Activated CD8-positive, alpha-beta memory T cell treated with anti-CD3 and anti-CD28 coated beads, Interleukin-2, amount 50 U/mL, for 24 hours (primary cell): ENCODE data around the gene DLK1.

ENCODE experiments used
- DNase-seq: peaks from one replicate; pipeline ENCODE4 v3.0.0-alpha.2; 2020; ENCODE audit errors: extremely low read depth

DLK1 gene

GRCh38 chr14:100761481-100761880, 34.8 kb downstream of the DLK1 start:
- no peak for DNase-seq

DNA sequence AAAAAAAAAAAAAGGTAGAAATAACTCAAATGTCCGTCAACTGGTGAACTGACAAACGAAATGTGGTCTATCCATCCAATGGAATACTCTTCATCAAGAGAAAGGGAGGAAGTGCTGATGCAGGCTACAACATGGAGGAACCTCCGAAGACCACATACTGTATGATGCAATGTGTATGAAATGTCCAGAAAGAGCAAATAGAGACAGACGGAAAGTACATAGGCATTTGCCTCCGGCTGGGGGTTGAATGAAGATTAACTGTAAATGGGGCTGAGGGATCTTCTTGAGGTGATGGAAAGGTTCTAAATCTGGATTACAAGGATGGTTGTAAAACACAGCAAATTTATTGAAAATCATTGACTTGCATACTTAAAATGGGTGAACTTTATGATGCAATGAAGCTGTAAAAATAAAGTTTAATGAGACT, 35.4 kb downstream of the DLK1 start:
- no peak for DNase-seq

DNA sequence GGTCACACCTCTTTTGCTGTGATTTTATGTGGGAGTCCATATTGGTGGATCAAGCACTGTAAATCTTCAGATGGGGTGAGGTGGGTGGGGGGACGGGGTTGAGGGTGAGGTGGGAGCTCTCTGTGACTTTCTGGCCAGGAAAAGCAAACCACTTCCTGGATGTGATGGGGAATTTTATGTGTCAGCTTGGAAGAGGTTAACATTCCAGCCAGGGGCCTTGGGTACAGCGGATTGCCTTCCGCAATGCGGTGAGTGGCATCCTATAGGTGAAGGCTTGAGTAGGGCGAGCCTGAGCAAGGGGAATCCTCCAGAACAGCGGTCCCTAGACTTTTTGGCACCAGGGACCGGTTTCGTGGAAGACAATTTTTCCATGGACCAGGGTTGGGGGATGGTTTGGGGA, 36.2 kb downstream of the DLK1 start:
- DNase-seq, result no peak

- DNase-seq, result no peak
These were observed 37.9 kb downstream of the DLK1 start for GRCh38 chr14:100764471-100765115.

DNA sequence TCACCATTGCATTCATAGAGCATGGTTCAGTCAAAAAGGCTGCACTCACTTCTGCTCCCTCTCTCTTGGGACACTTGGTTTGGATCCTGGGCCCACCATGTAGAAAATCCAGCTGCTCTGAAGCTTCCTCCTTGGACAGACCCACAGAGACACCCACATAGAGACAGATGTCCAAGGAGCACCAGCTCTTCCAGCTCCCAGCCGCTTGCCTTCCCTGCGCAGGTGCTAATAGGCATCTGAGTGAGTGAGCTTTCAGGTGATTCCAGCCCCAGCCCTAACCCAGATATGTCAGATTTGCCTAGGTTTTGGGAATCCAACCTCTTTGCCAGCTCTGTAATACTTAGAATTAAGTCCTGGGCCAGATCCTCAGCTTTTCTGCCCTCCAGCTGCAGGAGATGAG, 38.6 kb downstream of the DLK1 start:
- no peak for DNase-seq

- DNase-seq, result no peak
These were observed 39.3 kb downstream of the DLK1 start for GRCh38 chr14:100765991-100766390.

DNA sequence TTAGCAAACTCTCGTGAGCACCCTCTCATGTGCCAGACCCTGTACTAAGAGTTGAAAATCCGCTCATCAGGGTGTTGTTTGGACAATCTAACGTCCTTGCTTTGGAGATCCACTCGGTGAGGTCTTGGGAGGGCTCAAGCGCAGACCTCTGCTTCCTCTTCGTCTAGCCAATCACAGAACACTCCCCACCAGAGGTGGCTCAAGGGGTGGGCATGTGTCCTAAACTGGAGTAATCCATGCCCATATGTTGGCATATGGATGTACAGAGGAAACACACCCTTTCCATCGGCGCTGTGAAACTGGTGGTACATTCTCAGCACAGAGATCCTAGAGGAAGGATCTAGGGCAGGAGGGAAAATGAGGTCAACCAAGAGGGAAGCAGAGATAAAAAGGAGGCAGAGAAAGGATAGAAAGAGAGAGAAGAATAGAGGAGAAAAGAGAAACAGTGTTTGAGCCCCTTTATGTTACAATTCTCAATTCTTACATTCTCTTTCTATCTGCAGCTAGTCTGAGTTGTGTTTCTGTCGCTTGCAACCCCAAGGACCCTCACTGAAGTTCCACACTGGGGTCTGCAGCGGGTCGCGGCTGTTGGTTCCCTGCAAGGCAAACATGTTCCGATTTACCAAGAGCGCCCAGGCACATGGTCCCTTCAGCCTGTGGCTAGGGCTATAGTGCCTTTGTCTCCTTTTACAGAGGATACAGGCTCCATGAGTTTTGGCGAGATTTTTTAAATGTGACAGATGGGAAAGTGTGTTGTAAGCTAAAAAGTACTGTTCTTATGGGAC, 40.5 kb downstream of the DLK1 start:
- DNase-seq, result no peak

DNA sequence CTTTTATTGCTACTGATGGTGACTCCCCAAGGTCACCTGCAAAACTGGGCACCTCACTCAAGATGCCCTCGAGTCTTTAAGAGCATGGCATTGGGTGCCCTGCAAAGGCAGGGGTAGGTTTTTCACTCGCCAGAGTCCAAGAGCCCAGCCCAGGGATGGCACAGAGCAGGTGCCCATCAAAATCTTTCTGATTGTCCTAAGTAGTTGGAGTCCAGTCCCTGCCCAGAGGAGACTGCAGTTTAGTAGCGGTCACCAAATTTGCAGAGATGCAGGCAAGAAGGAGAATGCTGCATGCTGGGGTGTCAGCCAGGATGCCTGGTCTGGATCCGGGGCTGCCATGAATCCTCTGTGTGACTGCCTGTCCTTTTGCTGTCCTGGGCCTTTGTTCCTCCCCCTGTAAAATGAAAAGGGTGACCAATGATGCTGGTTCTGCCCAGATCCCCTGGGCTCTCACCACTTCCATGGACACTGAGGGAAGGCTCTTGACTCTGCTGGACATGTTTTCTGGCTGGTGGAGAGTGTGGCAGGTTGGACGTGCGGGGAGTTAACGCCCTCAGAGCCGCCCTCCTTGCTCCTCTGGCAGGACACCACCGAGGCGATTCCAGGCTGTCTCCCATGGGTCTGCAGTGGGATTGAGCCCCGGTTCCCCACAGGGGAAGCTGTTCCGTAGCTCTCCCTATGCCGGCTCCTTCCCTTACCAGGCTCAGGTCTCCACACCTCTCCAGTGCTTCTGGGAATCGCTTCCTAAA, 41.3 kb downstream of the DLK1 start:
- DNase-seq, result no peak

GRCh38 chr14:100769035-100769939, 42.6 kb downstream of the DLK1 start:
- no peak for DNase-seq

DNA sequence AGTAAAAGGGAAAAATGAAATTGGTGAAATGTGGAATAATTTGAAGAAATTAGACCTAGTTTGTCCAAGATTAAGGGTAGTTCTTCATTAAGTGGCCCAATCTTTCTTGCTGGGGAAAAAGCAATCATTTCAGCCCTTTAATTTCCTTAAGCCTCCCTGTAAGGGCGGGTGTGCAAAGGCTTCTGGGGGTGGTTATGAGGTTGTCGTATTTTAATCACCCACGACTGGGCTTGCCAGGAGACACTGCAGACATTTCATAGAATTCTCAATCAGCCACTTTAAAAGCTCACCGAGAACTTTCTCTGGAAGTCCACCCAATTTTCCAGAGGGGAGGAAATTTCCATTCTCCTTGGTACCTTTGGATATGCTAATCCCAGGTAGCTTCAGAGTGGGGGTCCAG, 43.4 kb downstream of the DLK1 start:
- DNase-seq, result no peak

DNA sequence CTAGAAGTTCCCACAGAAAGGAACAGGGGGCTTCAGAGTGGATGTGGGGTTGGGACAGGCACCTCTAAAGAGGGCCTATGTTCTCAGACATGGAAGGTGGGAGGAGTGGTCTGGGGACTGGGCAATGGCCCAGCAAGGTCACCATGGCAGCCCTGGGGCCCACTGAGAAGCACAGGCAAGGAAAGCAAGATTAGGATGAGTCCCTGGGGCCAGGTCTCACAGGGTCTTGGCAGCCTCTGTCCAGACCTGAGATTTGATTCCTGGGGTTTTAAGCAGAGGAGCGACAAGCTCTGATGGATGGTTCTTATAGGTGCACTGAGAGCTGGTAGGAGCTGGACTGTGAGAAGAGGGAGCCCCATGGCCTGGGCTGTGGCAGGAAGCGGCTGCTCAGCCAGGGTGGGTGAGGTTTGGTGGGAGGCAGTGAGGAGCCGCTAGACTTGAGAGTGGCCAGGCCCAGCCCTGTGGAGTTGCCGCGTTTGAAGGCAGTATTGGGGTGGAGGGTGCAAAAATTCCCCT, 44.0 kb downstream of the DLK1 start:
- DNase-seq, result no peak

- no peak for DNase-seq
These were observed 44.6 kb downstream of the DLK1 start for GRCh38 chr14:100771121-100771800.

DNA sequence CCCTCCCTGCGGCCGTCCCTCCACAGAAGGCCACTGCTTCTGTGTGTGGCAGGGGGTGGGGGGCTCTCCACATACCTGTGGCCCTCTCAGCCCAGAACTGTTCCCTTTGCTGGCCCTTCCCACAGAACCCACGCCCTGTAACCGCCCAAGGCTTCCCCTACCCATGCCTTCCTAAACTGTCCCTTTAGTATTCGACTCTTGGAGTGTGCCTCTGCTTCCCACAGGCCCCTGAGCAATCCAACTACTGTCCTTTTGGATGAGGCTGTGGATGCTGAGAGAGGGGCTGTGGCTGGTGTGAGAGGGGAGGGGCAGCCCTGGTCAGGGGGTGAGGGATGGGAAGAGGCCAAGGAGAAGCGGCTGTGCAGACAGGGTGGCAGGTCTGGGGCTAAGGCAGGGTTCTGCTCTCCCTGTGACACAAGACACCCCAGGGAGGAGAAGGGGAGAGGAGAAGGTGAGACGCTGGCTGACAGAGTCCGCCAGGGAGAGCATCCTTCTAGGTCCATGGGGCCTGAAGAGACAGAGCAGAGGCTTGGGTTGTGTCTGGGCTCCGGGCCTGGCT, 46.0 kb downstream of the DLK1 start:
- DNase-seq, result no peak

DNA sequence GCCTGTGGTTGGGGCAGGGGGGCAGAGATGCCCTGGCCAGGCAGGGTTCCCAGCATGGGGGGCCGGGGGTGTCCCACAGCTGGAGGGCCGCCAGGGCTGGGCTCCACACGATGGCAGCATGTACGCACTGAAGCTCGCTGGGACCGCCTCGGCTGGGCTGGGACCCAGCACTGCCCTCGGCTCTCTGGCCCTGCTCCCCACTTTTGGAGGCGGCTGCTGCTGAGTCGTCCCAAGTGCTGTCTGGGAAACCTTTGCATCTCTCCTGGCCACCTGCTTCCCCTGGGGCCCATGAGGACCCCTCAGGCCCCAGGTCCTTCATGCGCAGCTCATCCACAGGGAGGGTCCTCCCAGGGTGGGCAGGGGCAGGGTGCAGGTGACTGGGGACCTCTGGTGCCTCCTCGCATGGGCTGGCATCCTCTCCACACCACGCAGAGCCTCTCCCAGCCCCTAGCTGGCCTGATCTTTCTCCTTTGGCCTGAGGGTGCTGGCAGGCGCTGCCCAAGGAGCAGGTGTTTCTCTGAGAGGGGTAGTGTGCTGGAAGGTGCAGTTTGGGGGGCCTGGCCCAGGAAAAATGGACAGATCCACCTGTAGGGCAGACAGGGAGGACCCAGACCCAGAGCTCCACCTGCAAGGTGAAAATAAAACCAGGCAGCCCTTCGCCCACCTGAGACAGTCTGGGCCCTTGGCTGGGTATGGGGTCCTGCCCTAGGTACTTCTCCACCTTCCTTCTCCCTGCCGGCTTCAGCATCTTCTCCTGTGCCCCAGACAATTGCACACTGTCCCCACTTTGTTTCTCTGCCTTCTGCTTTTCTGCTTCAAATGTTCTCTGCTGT, 46.9 kb downstream of the DLK1 start:
- DNase-seq, result no peak

GRCh38 chr14:100774164-100774537, 47.5 kb downstream of the DLK1 start:
- DNase-seq, result no peak

- no peak for DNase-seq
These were observed 48.7 kb downstream of the DLK1 start for GRCh38 chr14:100775351-100775830.

DNA sequence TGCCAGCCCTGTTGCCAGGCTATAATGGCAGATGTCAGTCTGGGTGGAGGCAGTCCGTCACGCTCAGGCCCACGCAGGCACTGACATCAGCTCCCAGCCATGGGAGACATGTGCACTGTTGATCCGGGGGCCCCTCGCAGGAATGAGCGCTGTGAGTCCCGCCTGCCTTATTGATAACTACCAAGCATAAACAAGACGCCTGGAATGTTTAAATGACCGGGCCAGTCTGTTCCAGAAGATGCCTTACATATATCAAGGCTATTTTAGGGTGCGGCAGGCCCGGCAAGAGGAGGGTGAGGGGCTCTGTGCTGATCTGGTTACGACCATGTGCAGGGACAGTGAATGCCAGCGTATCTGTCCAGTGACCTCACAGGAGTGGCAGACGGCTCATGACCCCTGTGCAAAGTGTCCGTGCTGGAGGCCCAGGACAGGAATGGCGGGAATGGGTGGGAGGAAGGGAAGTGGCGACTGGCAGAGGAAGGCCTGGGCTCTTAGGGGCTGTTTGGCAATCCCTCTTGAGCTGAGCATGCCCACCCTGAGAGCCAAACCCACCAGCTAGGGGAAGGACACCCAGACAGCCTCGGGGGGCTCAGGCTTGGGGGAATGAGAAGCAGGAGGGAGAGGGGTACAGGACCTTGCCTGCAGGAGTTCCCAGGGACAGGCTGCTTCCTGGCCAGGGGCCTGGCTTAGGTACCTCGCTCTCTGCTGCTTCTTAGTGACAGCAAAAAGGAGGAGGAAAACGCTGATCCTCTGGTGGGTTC, 49.3 kb downstream of the DLK1 start:
- DNase-seq, result no peak

- DNase-seq, result no peak
These were observed 50.1 kb downstream of the DLK1 start for GRCh38 chr14:100776681-100777365.
